Tibial artery (tissue), 4 donors: ENCODE measurements around the gene UBE2D2.
"Not testable (repeated sequence)": the region's sequence is repeated elsewhere in the genome, so short reads cannot be mapped to it uniquely, and the experiment has no call there.

Experiments used
- DNase-seq, 2 donors: peaks; one replicate each; pipeline ENCODE4 v3.0.0-alpha.2; 2019
- H3K27ac ChIP-seq, 2 donors: fragments of 200-600 bp; sonication (generic) in 1 of 2; 1 replicate in 1 of 2; 2 replicates in 1 of 2; pipeline ENCODE4 v1.5.1; 2018 to 2019; ENCODE audit warnings: mild to moderate bottlenecking in 1 of 2
- H3K27me3 ChIP-seq, 2 donors: fragments of 200-600 bp; sonication (generic) in 1 of 2; one replicate each; pipeline versions ENCODE4 v1.5.1 to v1.6.0; 2016 to 2019
- H3K36me3 ChIP-seq, 3 donors: fragments of 200-600 bp; sonication (generic) in 2 of 3; one replicate each; pipeline ENCODE4 v1.5.1; 2016 to 2019; ENCODE audit warnings: mild to moderate bottlenecking in 2 of 3
- H3K4me1 ChIP-seq, 4 donors: fragments of 200-600 bp; sonication (generic) in 2 of 4; 1 replicate in 3 of 4; 2 replicates in 1 of 4; pipeline ENCODE4 v1.5.1; 2016 to 2019
- H3K4me3 ChIP-seq, 2 donors: fragments of 200-600 bp; sonication (generic) in 1 of 2; 1 replicate in 1 of 2; 2 replicates in 1 of 2; pipeline ENCODE4 v1.5.1; 2018 to 2019; ENCODE audit warnings: mild to moderate bottlenecking in 2 of 2
- H3K9me3 ChIP-seq, 3 donors: fragments of 200-600 bp; sonication (generic) in 1 of 3; one replicate each; pipeline ENCODE4 v1.5.1; 2016 to 2019
- CTCF ChIP-seq, 2 experiments: fragments of 200-600 bp in 1 of 2; fragments of 450-650 bp in 1 of 2; IDR thresholded peaks; one replicate each; pipeline ENCODE4 v1.5.1; 2017 to 2019; ENCODE audit warnings: antibody characterized with exemption in 2 of 2, mild to moderate bottlenecking in 1 of 2, moderate library complexity in 1 of 2
- intact Hi-C: fragments of 100-400 bp; cut with DNase I; formaldehyde crosslinking; loops from one replicate; pipeline ENCODE4 v1.15.0; 2023; ENCODE audit warnings: low total_unique reads

Gene UBE2D2

DNA sequence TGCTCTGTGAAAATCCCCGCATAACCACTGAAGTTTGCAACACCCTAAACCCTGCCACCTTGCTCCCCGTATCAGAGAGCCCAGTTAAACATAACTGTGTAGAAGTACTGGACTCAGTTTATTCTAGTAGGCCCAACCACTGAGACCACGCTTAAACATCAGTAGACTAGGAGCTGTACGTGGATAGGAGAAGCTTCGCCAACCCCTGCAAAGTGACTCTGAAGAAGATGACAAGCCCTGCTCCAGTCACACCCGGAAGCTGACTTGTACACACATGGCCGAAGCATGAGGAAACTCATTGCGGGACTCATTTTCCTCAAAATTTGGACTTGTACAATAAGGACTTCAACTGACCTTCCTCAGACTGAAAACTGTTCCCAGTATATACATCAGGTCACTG is 32.4 kb upstream of the UBE2D2 start:
- DNase-seq, H3K4me3 ChIP-seq, H3K27me3 ChIP-seq, H3K27ac ChIP-seq, H3K9me3 ChIP-seq, H3K36me3 ChIP-seq, intact Hi-C loops, H3K4me1 ChIP-seq: not testable (repeated sequence)

DNA sequence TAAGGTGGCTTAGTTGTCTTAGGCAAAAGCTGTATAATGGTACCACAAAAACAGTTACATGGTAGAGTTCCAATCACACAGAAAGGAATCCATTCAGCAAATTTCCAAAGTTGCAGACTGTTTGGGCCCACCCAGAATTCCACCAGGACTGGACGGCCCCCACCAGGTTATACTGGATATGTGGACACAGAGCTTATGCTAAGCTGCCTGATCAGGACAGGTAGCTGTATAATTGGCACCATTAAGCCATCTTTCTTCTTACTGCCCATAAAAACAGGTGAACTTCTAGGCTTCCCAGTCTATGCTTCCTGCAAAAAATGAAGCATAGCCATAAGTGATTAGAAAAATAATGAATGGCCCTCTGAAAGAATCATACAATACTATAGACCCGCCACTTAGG is 31.1 kb upstream of the UBE2D2 start:
- H3K4me3 ChIP-seq, DNase-seq, H3K9me3 ChIP-seq, H3K27ac ChIP-seq, H3K4me1 ChIP-seq, H3K36me3 ChIP-seq, intact Hi-C loops, H3K27me3 ChIP-seq: not testable (repeated sequence)

GRCh38 chr5:139531772-139532169 is 29.4 kb upstream of the UBE2D2 start:
- H3K36me3 ChIP-seq, result no peaks in the 10 kb centered on the region
- H3K27me3 ChIP-seq, result no peaks in the 10 kb centered on the region
- H3K4me3 ChIP-seq, result no peak overlapping the region
- H3K9me3 ChIP-seq, result no peaks in the 10 kb centered on the region
- H3K27ac ChIP-seq, result no peak overlapping the region
- intact Hi-C loops, result no loop called here
- H3K4me1 ChIP-seq, result no peaks in the 10 kb centered on the region
- TF ChIP-seq CTCF (IDR thresholded peaks at IDR 0.05), result no peak
- DNase-seq, result no peak

- Histone ChIP-seq H3K9me3 (no peaks in the 10 kb centered on the region), H3K4me1 (peaks cover 0 to 6% (median 0%) of the 10 kb centered on the region in 4 donors), H3K36me3 (no peaks in the 10 kb centered on the region), H3K27me3 (no peaks in the 10 kb centered on the region), H3K27ac (peak overlapping the region in 1 of 2 donors; percentile 33), H3K4me3 (peak overlapping the region in 1 of 2 donors; percentile 32)
- intact Hi-C loops, result no loop called here
- TF ChIP-seq CTCF (IDR thresholded peaks at IDR 0.05), result no peak
- peak; percentile 61 to 75 for DNase-seq
These were observed 17.6 kb upstream of the UBE2D2 start for GRCh38 chr5:139543423-139543991.

DNA sequence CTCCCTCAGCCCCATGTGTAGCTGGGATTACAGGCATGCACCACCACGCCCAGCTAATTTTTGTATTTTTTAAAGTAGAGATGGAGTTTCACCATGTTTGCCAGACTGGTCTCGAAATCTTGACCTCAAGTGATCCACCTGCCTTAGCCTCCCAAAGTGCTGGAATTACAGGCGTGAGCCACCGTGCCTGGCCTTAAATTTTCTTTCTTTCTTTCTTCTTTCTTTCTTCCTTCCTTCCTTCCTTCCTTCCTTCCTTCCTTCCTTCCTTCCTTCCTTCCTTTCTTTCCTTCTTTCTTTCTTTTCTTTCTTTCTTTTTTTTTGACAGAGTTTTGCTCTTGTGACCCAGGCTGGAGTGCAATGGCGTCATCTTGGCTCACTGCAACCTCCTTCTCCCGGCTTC is 14.5 kb upstream of the UBE2D2 start:
- H3K9me3 ChIP-seq, H3K27me3 ChIP-seq, H3K4me3 ChIP-seq, intact Hi-C loops, H3K27ac ChIP-seq, H3K4me1 ChIP-seq, H3K36me3 ChIP-seq: not testable (repeated sequence)
- peak in 1 of 2 donors; percentile 24 for DNase-seq

DNA sequence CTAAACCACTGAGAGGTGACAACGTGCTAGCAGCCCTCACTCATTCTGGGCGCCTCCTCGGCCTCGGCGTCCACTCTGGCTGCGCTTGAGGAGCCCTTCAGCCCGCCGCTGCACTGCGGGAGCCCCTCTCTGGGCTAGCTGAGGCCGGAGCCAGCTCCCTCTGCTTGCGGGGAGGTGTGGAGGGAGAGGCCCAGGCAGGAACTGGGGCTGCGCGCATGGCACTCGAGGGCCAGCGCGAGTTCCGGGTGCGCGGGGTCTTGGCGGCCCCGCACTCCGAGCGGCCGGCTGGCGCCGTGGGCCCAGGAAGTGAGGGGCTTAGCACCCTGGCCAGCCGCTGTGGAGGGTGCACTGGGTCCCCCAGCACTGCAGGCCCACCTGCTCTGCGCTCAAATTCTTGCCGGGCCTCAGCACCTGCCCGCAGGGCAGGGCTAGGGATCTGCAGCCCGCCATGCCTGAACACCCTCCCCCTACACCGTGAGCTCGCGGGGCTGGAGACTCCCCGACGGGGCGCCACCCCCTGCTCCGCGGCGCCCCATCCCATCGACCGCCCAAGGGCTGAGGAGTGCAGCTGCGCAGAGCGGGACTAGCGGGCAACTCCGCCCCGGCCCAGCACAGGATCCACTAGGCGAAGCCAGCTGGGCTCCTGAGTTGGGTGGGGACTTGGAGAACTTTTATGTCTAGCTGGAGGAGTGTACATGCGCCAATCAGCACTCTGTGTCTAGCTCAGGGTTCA is 11.8 kb upstream of the UBE2D2 start:
- intact Hi-C loops, result no loop called here
- Histone ChIP-seq H3K4me1 (no peaks in the 10 kb centered on the region), H3K9me3 (no peaks in the 10 kb centered on the region), H3K4me3 (no peak overlapping the region), H3K36me3 (no peaks in the 10 kb centered on the region), H3K27ac (no peak overlapping the region), H3K27me3 (peaks cover 0 to 11% of the 10 kb centered on the region in 2 donors)
- DNase-seq, result no peak
- TF ChIP-seq CTCF (IDR thresholded peaks at IDR 0.05), result no peak

DNA sequence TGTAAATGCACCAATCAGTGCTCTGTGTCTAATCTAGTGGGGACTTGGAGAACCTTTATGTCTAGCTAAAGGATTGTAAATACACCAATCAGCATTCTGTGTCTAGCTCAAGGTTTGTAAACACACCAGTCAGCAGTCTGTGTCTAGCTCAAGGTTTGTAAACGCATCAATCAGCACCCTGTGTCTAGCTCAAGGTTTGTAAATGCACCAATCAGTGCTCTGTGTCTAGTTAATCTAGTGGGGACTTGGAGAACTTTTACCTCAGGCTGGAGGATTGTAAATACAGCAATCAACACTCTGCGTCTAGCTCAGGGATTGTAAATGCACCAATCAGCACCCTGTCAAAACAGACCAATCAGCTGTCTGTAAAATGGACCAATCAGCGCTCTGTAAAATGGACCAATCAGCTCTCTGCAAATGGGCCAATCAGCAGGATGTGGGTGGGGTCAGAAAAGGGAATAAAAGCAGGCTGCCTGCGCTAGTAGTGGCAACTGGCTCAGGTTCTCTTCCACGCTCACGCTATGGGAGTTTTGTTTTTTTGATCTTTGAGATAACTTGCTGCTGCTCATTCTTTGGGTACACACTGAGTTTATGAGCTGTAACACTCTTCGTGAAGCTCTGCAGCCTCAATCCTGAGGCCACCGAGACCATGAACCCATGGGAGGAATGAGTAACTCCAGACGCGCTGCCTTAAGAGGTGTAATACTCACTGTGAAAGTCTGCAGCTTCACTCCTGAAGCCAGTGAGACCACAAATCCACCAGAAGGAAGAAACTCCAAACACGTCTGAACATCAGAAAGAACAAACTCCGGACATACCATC is 10.9 kb upstream of the UBE2D2 start:
- H3K4me1 ChIP-seq, DNase-seq, H3K27ac ChIP-seq, intact Hi-C loops, H3K36me3 ChIP-seq, H3K9me3 ChIP-seq, H3K4me3 ChIP-seq: not testable (repeated sequence)
- H3K27me3 ChIP-seq, result peaks cover 0 to 11% of the 10 kb centered on the region in 2 donors
